HepG2 (cell line): Measurements from ENCODE around the gene HINT2. TPM values are rescaled to one million over a fixed set of nuclear protein-coding genes. Genes with fewer than 3 reads are reported as not detected.

Experiments used
- ATF1 ChIP-seq: IDR thresholded peaks from 2 replicates; pipeline ENCODE4 v1.6.1; 2016; ENCODE audit warnings: mild to moderate bottlenecking, control low read depth
- CHCHD3 ChIP-seq: sonication (generic); formaldehyde crosslinking; IDR thresholded peaks from 2 replicates; pipeline ENCODE4 v1.8.0; 2022; ENCODE audit warnings: mild to moderate bottlenecking, missing genetic modification reagents, moderate library complexity
- HOXA3 ChIP-seq: sonication (generic); formaldehyde crosslinking; IDR thresholded peaks from 2 replicates; pipeline ENCODE4 v1.5.0; 2020; ENCODE audit warnings: missing genetic modification reagents
- KMT2A ChIP-seq: sonication (generic); formaldehyde crosslinking; IDR thresholded peaks from 2 replicates; pipeline ENCODE4 v1.4.0; 2020; ENCODE audit warnings: missing genetic modification reagents
- RBM22 ChIP-seq: fragments of 200-400 bp; formaldehyde crosslinking; optimal IDR thresholded peaks from 2 replicates; pipeline ENCODE3; 2017; ENCODE audit warnings: mild to moderate bottlenecking, low read length, moderate library complexity
- RXRA ChIP-seq: sonication (generic); formaldehyde crosslinking; IDR thresholded peaks from 2 replicates; pipeline ENCODE4 v1.5.1; 2020; ENCODE audit warnings: missing genetic modification reagents
- SNAPC4 ChIP-seq: sonication (generic); formaldehyde crosslinking; IDR thresholded peaks from 2 replicates; pipeline ENCODE4 v1.4.0; 2020; ENCODE audit warnings: mild to moderate bottlenecking, missing genetic modification reagents
- STAT6 ChIP-seq: sonication (generic); formaldehyde crosslinking; IDR thresholded peaks from 2 replicates; pipeline ENCODE4 v1.4.0; 2020; ENCODE audit warnings: missing genetic modification reagents, mild to moderate bottlenecking, borderline replicate concordance
- WIZ ChIP-seq: sonication (generic); formaldehyde crosslinking; IDR thresholded peaks from 2 replicates; pipeline ENCODE4 v1.5.1; 2020; ENCODE audit warnings: mild to moderate bottlenecking, missing genetic modification reagents
- YEATS2 ChIP-seq: sonication (generic); formaldehyde crosslinking; IDR thresholded peaks from 2 replicates; pipeline ENCODE4 v1.4.0; 2020; ENCODE audit warnings: missing genetic modification reagents, borderline replicate concordance
- ZBTB7A ChIP-seq: sonication (generic); formaldehyde crosslinking; IDR thresholded peaks from 2 replicates; pipeline ENCODE4 v1.8.0; 2022; ENCODE audit warnings: mild to moderate bottlenecking, missing genetic modification reagents
- ZNF235 ChIP-seq: sonication (generic); formaldehyde crosslinking; IDR thresholded peaks from 2 replicates; pipeline ENCODE4 v1.8.1; 2023; ENCODE audit warnings: mild to moderate bottlenecking, missing genetic modification reagents, borderline replicate concordance
- ZNF777 ChIP-seq: sonication (generic); formaldehyde crosslinking; IDR thresholded peaks from 2 replicates; pipeline ENCODE4 v1.4.0; 2020; ENCODE audit warnings: missing genetic modification reagents
- ZNF782 ChIP-seq: sonication (generic); formaldehyde crosslinking; IDR thresholded peaks from 2 replicates; pipeline ENCODE4 v1.4.0; 2020; ENCODE audit warnings: missing genetic modification reagents, mild to moderate bottlenecking, borderline replicate concordance
- ZNF850 ChIP-seq: sonication (generic); formaldehyde crosslinking; conservative IDR thresholded peaks from 2 replicates; pipeline ENCODE4 v1.9.0; 2021; ENCODE audit warnings: mild to moderate bottlenecking, missing genetic modification reagents
- polyA plus RNA-seq, 8 experiments: library from polyadenylated mRNA; depleted of rRNA in 3 of 8; stranded (reverse) in 7 of 8; unstranded in 1 of 8; fragments of >200 nt; fragmentation: Illumina TruSeq in 4 of 8; extraction: Trizol in 4 of 8; gene quantifications; 2 replicates each; pipeline versions ENCODE4 v1.2.1 to v1.2.3, GENCODE V29; 2011 to 2016; ENCODE audit warnings: low read depth in 4 of 8, missing spikeins in 1 of 8, mixed read lengths in 1 of 8; ENCODE audit not compliant: insufficient read depth in 1 of 8
- total RNA-seq, 5 experiments: library from RNA; depleted of rRNA; stranded (reverse); fragments of >200 nt; fragmentation: Illumina TruSeq; extraction: Trizol; gene quantifications; 2 replicates each; pipeline ENCODE4 v1.2.3, GENCODE V29; 2016; ENCODE audit warnings: low read depth in 1 of 5
- TF ChIP-seq, protein P1 (sequence below): sonication (generic); formaldehyde crosslinking; IDR thresholded peaks from 2 replicates; pipeline ENCODE4 v1.4.0; 2020; ENCODE audit warnings: missing genetic modification reagents, borderline replicate concordance
- TF ChIP-seq, protein P2 (sequence below): sonication (generic); formaldehyde crosslinking; IDR thresholded peaks from 2 replicates; pipeline ENCODE4 v1.4.0; 2020; ENCODE audit warnings: missing genetic modification reagents

The HINT2 gene
- total and polyA plus RNA-seq, 2 of the 13 experiments (the other 11 are each of a cell fraction or from before 2014, with no cell fraction given) = 37.9 to 56.2 TPM

DNA sequence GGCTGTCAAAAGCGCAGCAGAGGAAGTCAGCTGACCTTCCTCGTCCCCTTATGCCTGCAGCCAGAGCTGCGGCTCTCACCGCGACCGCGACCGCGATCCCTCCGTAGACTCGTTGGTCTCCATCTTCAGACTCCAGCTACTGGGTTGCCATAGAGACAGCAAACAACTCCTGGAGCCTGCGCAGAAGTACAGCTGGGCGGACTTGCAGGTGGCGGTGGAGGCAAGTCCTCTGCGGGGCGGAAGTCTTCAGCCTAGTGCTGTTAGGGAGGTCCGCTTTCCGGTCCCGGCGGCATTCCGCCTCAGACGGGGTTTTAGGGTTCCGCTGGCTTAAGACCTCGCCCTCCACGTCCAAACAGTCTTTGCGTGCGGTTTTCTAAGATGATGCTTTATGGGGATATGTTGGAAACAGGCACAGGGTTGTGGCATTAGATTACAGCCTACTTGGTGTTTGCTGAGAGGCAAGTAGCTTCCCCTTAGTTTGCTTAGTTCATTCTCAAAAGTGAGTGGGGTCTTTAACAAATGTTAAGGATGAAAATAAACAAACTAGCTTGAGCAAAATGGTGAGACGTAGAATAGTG is 2.7 kb downstream of the HINT2 start, which contains the start of gene SPAG8 (continued):
- TF ChIP-seq, protein P1, sequence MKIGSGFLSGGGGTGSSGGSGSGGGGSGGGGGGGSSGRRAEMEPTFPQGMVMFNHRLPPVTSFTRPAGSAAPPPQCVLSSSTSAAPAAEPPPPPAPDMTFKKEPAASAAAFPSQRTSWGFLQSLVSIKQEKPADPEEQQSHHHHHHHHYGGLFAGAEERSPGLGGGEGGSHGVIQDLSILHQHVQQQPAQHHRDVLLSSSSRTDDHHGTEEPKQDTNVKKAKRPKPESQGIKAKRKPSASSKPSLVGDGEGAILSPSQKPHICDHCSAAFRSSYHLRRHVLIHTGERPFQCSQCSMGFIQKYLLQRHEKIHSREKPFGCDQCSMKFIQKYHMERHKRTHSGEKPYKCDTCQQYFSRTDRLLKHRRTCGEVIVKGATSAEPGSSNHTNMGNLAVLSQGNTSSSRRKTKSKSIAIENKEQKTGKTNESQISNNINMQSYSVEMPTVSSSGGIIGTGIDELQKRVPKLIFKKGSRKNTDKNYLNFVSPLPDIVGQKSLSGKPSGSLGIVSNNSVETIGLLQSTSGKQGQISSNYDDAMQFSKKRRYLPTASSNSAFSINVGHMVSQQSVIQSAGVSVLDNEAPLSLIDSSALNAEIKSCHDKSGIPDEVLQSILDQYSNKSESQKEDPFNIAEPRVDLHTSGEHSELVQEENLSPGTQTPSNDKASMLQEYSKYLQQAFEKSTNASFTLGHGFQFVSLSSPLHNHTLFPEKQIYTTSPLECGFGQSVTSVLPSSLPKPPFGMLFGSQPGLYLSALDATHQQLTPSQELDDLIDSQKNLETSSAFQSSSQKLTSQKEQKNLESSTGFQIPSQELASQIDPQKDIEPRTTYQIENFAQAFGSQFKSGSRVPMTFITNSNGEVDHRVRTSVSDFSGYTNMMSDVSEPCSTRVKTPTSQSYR (CRISPR knock-in tag) = no peak
- TF ChIP-seq WIZ (CRISPR knock-in tag) = no peak
- no peak for TF ChIP-seq CHCHD3
- TF ChIP-seq RBM22 = no peak
- peak; percentile 83 for TF ChIP-seq YEATS2 (CRISPR knock-in tag)
- TF ChIP-seq ZBTB7A (CRISPR knock-in tag) = no peak
- no peak for TF ChIP-seq ZNF235
- TF ChIP-seq ZNF850 (CRISPR knock-in tag) = no peak
- no peak for TF ChIP-seq ATF1 (CRISPR knock-in tag)
- peak; percentile 63; the same call in 1 of the 2 replicates for TF ChIP-seq HOXA3 (CRISPR knock-in tag)
- peak; percentile 62 for TF ChIP-seq RXRA (CRISPR knock-in tag)
- no peak for TF ChIP-seq ZNF777 (CRISPR knock-in tag)
- TF ChIP-seq, protein P2, sequence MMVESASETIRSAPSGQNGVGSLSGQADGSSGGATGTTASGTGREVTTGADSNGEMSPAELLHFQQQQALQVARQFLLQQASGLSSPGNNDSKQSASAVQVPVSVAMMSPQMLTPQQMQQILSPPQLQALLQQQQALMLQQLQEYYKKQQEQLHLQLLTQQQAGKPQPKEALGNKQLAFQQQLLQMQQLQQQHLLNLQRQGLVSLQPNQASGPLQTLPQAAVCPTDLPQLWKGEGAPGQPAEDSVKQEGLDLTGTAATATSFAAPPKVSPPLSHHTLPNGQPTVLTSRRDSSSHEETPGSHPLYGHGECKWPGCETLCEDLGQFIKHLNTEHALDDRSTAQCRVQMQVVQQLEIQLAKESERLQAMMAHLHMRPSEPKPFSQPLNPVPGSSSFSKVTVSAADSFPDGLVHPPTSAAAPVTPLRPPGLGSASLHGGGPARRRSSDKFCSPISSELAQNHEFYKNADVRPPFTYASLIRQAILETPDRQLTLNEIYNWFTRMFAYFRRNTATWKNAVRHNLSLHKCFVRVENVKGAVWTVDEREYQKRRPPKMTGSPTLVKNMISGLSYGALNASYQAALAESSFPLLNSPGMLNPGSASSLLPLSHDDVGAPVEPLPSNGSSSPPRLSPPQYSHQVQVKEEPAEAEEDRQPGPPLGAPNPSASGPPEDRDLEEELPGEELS (CRISPR knock-in tag) = 0 out of 2 replicates have a peak, but pooled peaks have one; percentile 45
- no peak for TF ChIP-seq SNAPC4 (CRISPR knock-in tag)
- TF ChIP-seq STAT6 (CRISPR knock-in tag) = no peak
- no peak; the same call in 1 of the 2 replicates for TF ChIP-seq ZNF782 (CRISPR knock-in tag)
- TF ChIP-seq KMT2A = peak; percentile 42; the same call in 1 of the 2 replicates
